ENCODE measurements around the gene NFASC.

Gene NFASC

GRCh38 chr1:204930155-204930523 is 59.5 kb downstream of the NFASC start:
- DNase-seq, result no peak

- no peak for DNase-seq
Observed at GRCh38 chr1:204931313-204931712, 60.7 kb downstream of the NFASC start.

- DNase-seq, result no peak
Observed at GRCh38 chr1:204931768-204932572, 61.3 kb downstream of the NFASC start.

- DNase-seq, result no peak
Observed at GRCh38 chr1:204932573-204932909, 61.9 kb downstream of the NFASC start.

GRCh38 chr1:204935155-204935554 is 64.5 kb downstream of the NFASC start:
- no peak for DNase-seq

- DNase-seq, result no peak
Observed at GRCh38 chr1:204936765-204937164, 66.1 kb downstream of the NFASC start.

- DNase-seq, result no peak
Observed at GRCh38 chr1:204937901-204938300, 67.2 kb downstream of the NFASC start.

- DNase-seq, result no peak
Observed at GRCh38 chr1:204940591-204940990, 69.9 kb downstream of the NFASC start.

GRCh38 chr1:204941421-204942338 is 71.0 kb downstream of the NFASC start:
- peak; percentile 56 for DNase-seq

- no peak for DNase-seq
Observed at GRCh38 chr1:204943495-204943894, 72.8 kb downstream of the NFASC start.

- DNase-seq, result no peak
Observed at GRCh38 chr1:204944662-204945061, 74.0 kb downstream of the NFASC start.

- no peak for DNase-seq
Observed at GRCh38 chr1:204945565-204945977, 74.9 kb downstream of the NFASC start.

GRCh38 chr1:204946640-204947039 is 76.0 kb downstream of the NFASC start:
- no peak for DNase-seq

GRCh38 chr1:204947338-204947737 is 76.7 kb downstream of the NFASC start:
- DNase-seq, result no peak

GRCh38 chr1:204947747-204948146 is 77.1 kb downstream of the NFASC start:
- DNase-seq, result no peak

GRCh38 chr1:204950353-204951001 is 79.8 kb downstream of the NFASC start:
- no peak for DNase-seq

- no peak for DNase-seq
Observed at GRCh38 chr1:204958317-204959307, 88.0 kb downstream of the NFASC start.

GRCh38 chr1:204959374-204959773 is 88.7 kb downstream of the NFASC start:
- no peak for DNase-seq

GRCh38 chr1:204959836-204960235 is 89.2 kb downstream of the NFASC start:
- no peak for DNase-seq

- no peak for DNase-seq
Observed at GRCh38 chr1:204960306-204961125, 89.9 kb downstream of the NFASC start.

- no peak for DNase-seq
Observed at GRCh38 chr1:204961765-204962419, 91.2 kb downstream of the NFASC start.

Data from left hindlimb (tissue), 1 donor.